ENCODE measurements around the gene TMUB1. TPM values are rescaled to one million over a fixed set of nuclear protein-coding genes. Genes with fewer than 3 reads are reported as not detected.

The TMUB1 gene
- total and polyA plus RNA-seq, 2 donors (not counting 1 experiment from before 2014, with no cell fraction given) = 49.2 to 102 TPM

DNA sequence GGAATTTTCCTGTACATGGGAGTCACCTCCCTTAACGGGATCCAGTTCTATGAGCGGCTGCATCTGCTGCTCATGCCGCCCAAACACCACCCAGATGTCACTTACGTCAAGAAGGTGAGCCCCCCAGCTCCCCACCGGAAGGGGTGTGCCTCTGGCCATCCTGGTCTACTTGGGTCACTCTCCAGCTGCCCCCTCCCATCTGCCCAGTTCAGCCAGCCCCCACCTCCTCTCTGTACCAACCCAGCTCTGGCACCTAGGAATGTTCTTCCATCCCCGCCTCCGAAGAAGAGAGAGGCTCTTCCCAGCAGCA lies 7.7 kb downstream of the TMUB1 start:
- Histone ChIP-seq H3K4me3 (ENCODE audit: control extremely low read depth in 1 of 5, extremely low read depth in 1 of 5, insufficient read depth in 1 of 5, low read depth in 2 of 5, low read length in 4 of 5) (no peak overlapping the region), H3K9ac (ENCODE audit: low read length) (no peak overlapping the region), H3K36me3 (replicated peaks in 1 of 2; ENCODE audit: control extremely low read depth in 1 of 2, control insufficient read depth in 1 of 2, extremely low read depth in 1 of 2, insufficient read depth in 2 of 2, low read length in 1 of 2) (peaks cover 0 to 23% of the 10 kb centered on the region in 2 experiments), H3K4me2 (replicated peaks; ENCODE audit: low read depth, low read length, poor library complexity, severe bottlenecking) (no peak overlapping the region), H3K9me3 (ENCODE audit: control extremely low read depth in 1 of 3, control insufficient read depth in 2 of 3, insufficient read depth in 1 of 3, low read length in 2 of 3) (no peaks in the 10 kb centered on the region), H3K4me1 (ENCODE audit: control insufficient read depth in 2 of 2, insufficient read depth in 2 of 2, low read length in 2 of 2) (peaks cover 9 to 19% of the 10 kb centered on the region in 2 donors), H3K27ac (ENCODE audit: low read length in 2 of 2) (no peak overlapping the region), H3K27me3 (replicated peaks in 1 of 4; ENCODE audit: control extremely low read depth in 1 of 4, control insufficient read depth in 3 of 4, insufficient read depth in 4 of 4, low read length in 3 of 4) (no peaks in the 10 kb centered on the region), H3K79me2 (ENCODE audit: control insufficient read depth, insufficient read depth, low read length) (peaks cover 14% of the 10 kb centered on the region), H2AFZ (ENCODE audit: insufficient read depth, low read depth, low read length, poor library complexity, severe bottlenecking) (no peak overlapping the region), H4K20me1 (ENCODE audit: control insufficient read depth, insufficient read depth, low read length, poor library complexity, severe bottlenecking) (peaks cover 8% of the 10 kb centered on the region)
- ChIA-PET POLR2A (no interaction called here), CTCF (no interaction called here)
- H3K27me3 Mint-ChIP-seq = no peaks in the 10 kb centered on the region
- H3K4me3 Mint-ChIP-seq = no peak overlapping the region
- H3K9me3 Mint-ChIP-seq (ENCODE audit: insufficient read depth) = no peaks in the 10 kb centered on the region
- no peak overlapping the region for H3K27ac Mint-ChIP-seq
- no peak for ATAC-seq (ENCODE audit: low read depth)
- WGBS (ENCODE audit: insufficient coverage) = over 99% methylated on average over 7 of the region's 7 CpGs
- intact Hi-C loops (cut with micrococcal nuclease) = no loop called here
- no peak for TF ChIP-seq EZH2 (IDR thresholded peaks at IDR 0.05; ENCODE audit: borderline replicate concordance, insufficient read depth, low read depth, low read length, poor library complexity, severe bottlenecking)
- TF ChIP-seq, protein P1, sequence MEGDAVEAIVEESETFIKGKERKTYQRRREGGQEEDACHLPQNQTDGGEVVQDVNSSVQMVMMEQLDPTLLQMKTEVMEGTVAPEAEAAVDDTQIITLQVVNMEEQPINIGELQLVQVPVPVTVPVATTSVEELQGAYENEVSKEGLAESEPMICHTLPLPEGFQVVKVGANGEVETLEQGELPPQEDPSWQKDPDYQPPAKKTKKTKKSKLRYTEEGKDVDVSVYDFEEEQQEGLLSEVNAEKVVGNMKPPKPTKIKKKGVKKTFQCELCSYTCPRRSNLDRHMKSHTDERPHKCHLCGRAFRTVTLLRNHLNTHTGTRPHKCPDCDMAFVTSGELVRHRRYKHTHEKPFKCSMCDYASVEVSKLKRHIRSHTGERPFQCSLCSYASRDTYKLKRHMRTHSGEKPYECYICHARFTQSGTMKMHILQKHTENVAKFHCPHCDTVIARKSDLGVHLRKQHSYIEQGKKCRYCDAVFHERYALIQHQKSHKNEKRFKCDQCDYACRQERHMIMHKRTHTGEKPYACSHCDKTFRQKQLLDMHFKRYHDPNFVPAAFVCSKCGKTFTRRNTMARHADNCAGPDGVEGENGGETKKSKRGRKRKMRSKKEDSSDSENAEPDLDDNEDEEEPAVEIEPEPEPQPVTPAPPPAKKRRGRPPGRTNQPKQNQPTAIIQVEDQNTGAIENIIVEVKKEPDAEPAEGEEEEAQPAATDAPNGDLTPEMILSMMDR (IDR thresholded peaks at IDR 0.05) = no peak
- DNase-seq = no peak
- peaks cover 19% of the 10 kb centered on the region for H3K4me1 Mint-ChIP-seq

DNA sequence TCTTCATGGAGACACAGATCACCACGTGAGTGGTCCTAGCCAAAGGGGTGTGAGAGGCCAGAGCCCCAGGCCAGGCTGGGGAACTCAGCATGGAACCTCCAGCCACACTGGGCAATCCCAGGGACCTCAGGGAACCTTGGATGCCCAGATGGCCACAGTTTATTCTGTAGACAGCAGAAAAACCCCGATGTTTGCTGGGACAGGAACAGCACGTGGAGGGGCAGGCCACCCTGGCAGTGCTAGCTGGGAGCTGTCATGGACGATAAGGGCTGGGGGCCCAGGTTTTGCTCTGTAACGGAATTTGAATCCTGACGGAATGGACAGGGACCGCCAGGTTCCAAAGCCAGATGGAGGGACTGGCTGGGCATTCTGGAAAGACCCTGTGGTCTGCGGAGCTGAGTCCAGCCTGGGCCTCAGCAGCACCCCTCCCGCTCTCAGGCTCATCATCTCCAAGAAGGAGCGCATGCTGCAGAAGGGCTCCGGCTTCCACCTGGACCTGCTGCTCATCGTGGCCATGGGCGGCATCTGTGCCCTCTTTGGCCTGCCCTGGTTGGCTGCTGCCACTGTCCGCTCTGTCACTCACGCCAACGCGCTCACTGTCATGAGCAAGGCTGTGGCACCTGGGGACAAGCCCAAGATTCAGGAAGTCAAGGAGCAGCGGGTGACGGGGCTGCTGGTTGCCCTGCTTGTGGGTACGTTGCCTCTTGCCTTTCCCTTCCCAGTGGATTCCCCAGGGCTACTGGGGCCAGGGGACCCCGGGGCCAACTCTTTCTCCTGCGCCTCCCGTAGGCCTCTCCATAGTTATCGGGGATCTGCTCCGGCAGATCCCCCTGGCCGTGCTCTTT lies 8.3 kb downstream of the TMUB1 start:
- no peak for TF ChIP-seq EZH2 (IDR thresholded peaks at IDR 0.05; ENCODE audit: borderline replicate concordance, insufficient read depth, low read depth, low read length, poor library complexity, severe bottlenecking)
- TF ChIP-seq, protein P1 (IDR thresholded peaks at IDR 0.05) = no peak
- Mint-ChIP-seq H3K27ac (no peak overlapping the region), H3K4me1 (peaks cover 16% of the 10 kb centered on the region), H3K9me3 (ENCODE audit: insufficient read depth) (no peaks in the 10 kb centered on the region), H3K4me3 (no peak overlapping the region), H3K27me3 (no peaks in the 10 kb centered on the region)
- Histone ChIP-seq H3K9ac (ENCODE audit: low read length) (no peak overlapping the region), H3K4me3 (ENCODE audit: control extremely low read depth in 1 of 5, extremely low read depth in 1 of 5, insufficient read depth in 1 of 5, low read depth in 2 of 5, low read length in 4 of 5) (no peak overlapping the region), H3K27me3 (replicated peaks in 1 of 4; ENCODE audit: control extremely low read depth in 1 of 4, control insufficient read depth in 3 of 4, insufficient read depth in 4 of 4, low read length in 3 of 4) (no peaks in the 10 kb centered on the region), H3K36me3 (replicated peaks in 1 of 2; ENCODE audit: control extremely low read depth in 1 of 2, control insufficient read depth in 1 of 2, extremely low read depth in 1 of 2, insufficient read depth in 2 of 2, low read length in 1 of 2) (peaks cover 0 to 29% of the 10 kb centered on the region in 2 experiments), H3K79me2 (ENCODE audit: control insufficient read depth, insufficient read depth, low read length) (peaks cover 9% of the 10 kb centered on the region), H3K9me3 (ENCODE audit: control extremely low read depth in 1 of 3, control insufficient read depth in 2 of 3, insufficient read depth in 1 of 3, low read length in 2 of 3) (no peaks in the 10 kb centered on the region), H2AFZ (ENCODE audit: insufficient read depth, low read depth, low read length, poor library complexity, severe bottlenecking) (no peak overlapping the region), H4K20me1 (ENCODE audit: control insufficient read depth, insufficient read depth, low read length, poor library complexity, severe bottlenecking) (peaks cover 7% of the 10 kb centered on the region), H3K4me2 (replicated peaks; ENCODE audit: low read depth, low read length, poor library complexity, severe bottlenecking) (no peak overlapping the region), H3K27ac (ENCODE audit: low read length in 2 of 2) (no peak overlapping the region), H3K4me1 (ENCODE audit: control insufficient read depth in 2 of 2, insufficient read depth in 2 of 2, low read length in 2 of 2) (peaks cover 9 to 17% of the 10 kb centered on the region in 2 donors)
- CTCF ChIA-PET = no interaction called here
- DNase-seq (no peak), ATAC-seq (ENCODE audit: low read depth) (no peak)
- 97% methylated on average over 26 of the region's 26 CpGs for WGBS (ENCODE audit: insufficient coverage)
- POLR2A ChIA-PET = no interaction called here
- intact Hi-C loops (cut with micrococcal nuclease) = no loop called here

Data from B cell (primary cell).